ENCODE data around the gene ABR.
"Not testable (repeated sequence)": the region's sequence is repeated elsewhere in the genome, so short reads cannot be mapped to it uniquely, and the experiment has no call there.

ABR gene

GRCh38 chr17:1100382-1100781 is 79.4 kb downstream of the ABR start:
- no peaks in the 10 kb centered on the region for H4K20me1 ChIP-seq (ENCODE audit: insufficient read depth, low read length, poor library complexity, severe bottlenecking)
- no peaks in the 10 kb centered on the region for H3K9me2 ChIP-seq (replicated peaks; ENCODE audit: low read depth, low read length)
- H3K36me3 ChIP-seq (ENCODE audit: insufficient read depth, low read length) = no peaks in the 10 kb centered on the region
- no peaks in the 10 kb centered on the region for H3K79me2 ChIP-seq (ENCODE audit: insufficient read depth, low read length)
- peaks cover 19% of the 10 kb centered on the region for H3K4me1 ChIP-seq (ENCODE audit: insufficient read depth, low read length, poor library complexity, severe bottlenecking)
- no peak for TF ChIP-seq EZH2phosphoT487 (IDR thresholded peaks at IDR 0.05; ENCODE audit: borderline replicate concordance)
- no peak overlapping the region for H3K9ac ChIP-seq (ENCODE audit: low read depth, low read length, poor library complexity, severe bottlenecking)
- H2AFZ ChIP-seq (ENCODE audit: low read length) = no peak overlapping the region
- H3K9me3 ChIP-seq (ENCODE audit: insufficient read depth, low read depth, low read length) = no peaks in the 10 kb centered on the region
- no peak overlapping the region for H3K4me2 ChIP-seq (ENCODE audit: low read depth, low read length, poor library complexity, severe bottlenecking)
- H3K27me3 ChIP-seq (ENCODE audit: insufficient read depth, low read length, poor library complexity, severe bottlenecking) = no peaks in the 10 kb centered on the region
- H3F3A ChIP-seq (ENCODE audit: low read depth) = no peaks in the 10 kb centered on the region
- no peak overlapping the region for H3K4me3 ChIP-seq (ENCODE audit: low read length, poor library complexity, severe bottlenecking)

- no peaks in the 10 kb centered on the region for H3K36me3 ChIP-seq (ENCODE audit: insufficient read depth, low read length)
- no peak overlapping the region for H3K4me3 ChIP-seq (ENCODE audit: low read length, poor library complexity, severe bottlenecking)
- no peaks in the 10 kb centered on the region for H3K9me3 ChIP-seq (ENCODE audit: insufficient read depth, low read depth, low read length)
- no peak overlapping the region for H3K4me2 ChIP-seq (ENCODE audit: low read depth, low read length, poor library complexity, severe bottlenecking)
- H3K27me3 ChIP-seq (ENCODE audit: insufficient read depth, low read length, poor library complexity, severe bottlenecking) = no peaks in the 10 kb centered on the region
- H4K20me1 ChIP-seq (ENCODE audit: insufficient read depth, low read length, poor library complexity, severe bottlenecking) = no peaks in the 10 kb centered on the region
- H3F3A ChIP-seq (ENCODE audit: low read depth) = no peaks in the 10 kb centered on the region
- peaks cover 21% of the 10 kb centered on the region for H3K4me1 ChIP-seq (ENCODE audit: insufficient read depth, low read length, poor library complexity, severe bottlenecking)
- H3K9ac ChIP-seq (ENCODE audit: low read depth, low read length, poor library complexity, severe bottlenecking) = no peak overlapping the region
- no peaks in the 10 kb centered on the region for H3K9me2 ChIP-seq (replicated peaks; ENCODE audit: low read depth, low read length)
- no peak for TF ChIP-seq CTCF (conservative IDR thresholded peaks at IDR 0.05; ENCODE audit: low read length)
- TF ChIP-seq EZH2phosphoT487 (IDR thresholded peaks at IDR 0.05; ENCODE audit: borderline replicate concordance) = no peak
- H3K79me2 ChIP-seq (ENCODE audit: insufficient read depth, low read length) = no peaks in the 10 kb centered on the region
- H2AFZ ChIP-seq (ENCODE audit: low read length) = no peak overlapping the region
Observed at GRCh38 chr17:1099242-1099641, 80.5 kb downstream of the ABR start.

GRCh38 chr17:1097972-1098744 is 81.6 kb downstream of the ABR start:
- not testable (repeated sequence) for H3K9ac ChIP-seq (ENCODE audit: low read depth, low read length, poor library complexity, severe bottlenecking); H3K4me3 ChIP-seq (ENCODE audit: low read length, poor library complexity, severe bottlenecking); H3F3A ChIP-seq (ENCODE audit: low read depth); H3K9me2 ChIP-seq (replicated peaks; ENCODE audit: low read depth, low read length); H3K36me3 ChIP-seq (ENCODE audit: insufficient read depth, low read length); H3K4me2 ChIP-seq (ENCODE audit: low read depth, low read length, poor library complexity, severe bottlenecking); H2AFZ ChIP-seq (ENCODE audit: low read length); H3K9me3 ChIP-seq (ENCODE audit: insufficient read depth, low read depth, low read length); H3K27me3 ChIP-seq (ENCODE audit: insufficient read depth, low read length, poor library complexity, severe bottlenecking); H3K79me2 ChIP-seq (ENCODE audit: insufficient read depth, low read length); H4K20me1 ChIP-seq (ENCODE audit: insufficient read depth, low read length, poor library complexity, severe bottlenecking)
- peaks cover 21% of the 10 kb centered on the region for H3K4me1 ChIP-seq (ENCODE audit: insufficient read depth, low read length, poor library complexity, severe bottlenecking)

- peaks cover 6% of the 10 kb centered on the region; the same call in 1 of the 2 replicates for H3K36me3 ChIP-seq (ENCODE audit: insufficient read depth, low read length)
- no peaks in the 10 kb centered on the region for H3F3A ChIP-seq (ENCODE audit: low read depth)
- no peaks in the 10 kb centered on the region for H3K79me2 ChIP-seq (ENCODE audit: insufficient read depth, low read length)
- no peaks in the 10 kb centered on the region for H3K9me2 ChIP-seq (replicated peaks; ENCODE audit: low read depth, low read length)
- H3K4me3 ChIP-seq (ENCODE audit: low read length, poor library complexity, severe bottlenecking) = peak overlapping the region; percentile 48
- peak overlapping the region; percentile 71 for H3K4me2 ChIP-seq (ENCODE audit: low read depth, low read length, poor library complexity, severe bottlenecking)
- TF ChIP-seq CTCF (conservative IDR thresholded peaks at IDR 0.05; ENCODE audit: low read length) (no peak), EZH2phosphoT487 (IDR thresholded peaks at IDR 0.05; ENCODE audit: borderline replicate concordance) (no peak)
- no peaks in the 10 kb centered on the region for H3K27me3 ChIP-seq (ENCODE audit: insufficient read depth, low read length, poor library complexity, severe bottlenecking)
- H4K20me1 ChIP-seq (ENCODE audit: insufficient read depth, low read length, poor library complexity, severe bottlenecking) = no peaks in the 10 kb centered on the region
- H3K4me1 ChIP-seq (ENCODE audit: insufficient read depth, low read length, poor library complexity, severe bottlenecking) = peaks cover 21% of the 10 kb centered on the region
- H3K9ac ChIP-seq (ENCODE audit: low read depth, low read length, poor library complexity, severe bottlenecking) = peak overlapping the region; percentile 63
- H3K9me3 ChIP-seq (ENCODE audit: insufficient read depth, low read depth, low read length) = no peaks in the 10 kb centered on the region
- no peak overlapping the region for H2AFZ ChIP-seq (ENCODE audit: low read length)
Observed at GRCh38 chr17:1096215-1096614, 83.6 kb downstream of the ABR start.

All from Loucy (cell line).